Activated T-helper 1 cell treated with Interleukin-2 at 50 U/mL for 16 hours (primary cell): ENCODE measurements around the gene TSPY2.
"Not testable (repeated sequence)": the region's sequence is repeated elsewhere in the genome, so short reads cannot be mapped to it uniquely, and the experiment has no call there.

Experiments
- DNase-seq: peaks from one replicate; pipeline ENCODE4 v3.0.0-alpha.2; 2020; ENCODE audit warnings: low read depth

TSPY2 gene, protein sequence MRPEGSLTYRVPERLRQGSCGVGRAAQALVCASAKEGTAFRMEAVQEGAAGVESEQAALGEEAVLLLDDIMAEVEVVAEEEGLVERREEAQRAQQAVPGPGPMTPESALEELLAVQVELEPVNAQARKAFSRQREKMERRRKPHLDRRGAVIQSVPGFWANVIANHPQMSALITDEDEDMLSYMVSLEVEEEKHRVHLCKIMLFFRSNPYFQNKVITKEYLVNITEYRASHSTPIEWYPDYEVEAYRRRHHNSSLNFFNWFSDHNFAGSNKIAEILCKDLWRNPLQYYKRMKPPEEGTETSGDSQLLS

DNA sequence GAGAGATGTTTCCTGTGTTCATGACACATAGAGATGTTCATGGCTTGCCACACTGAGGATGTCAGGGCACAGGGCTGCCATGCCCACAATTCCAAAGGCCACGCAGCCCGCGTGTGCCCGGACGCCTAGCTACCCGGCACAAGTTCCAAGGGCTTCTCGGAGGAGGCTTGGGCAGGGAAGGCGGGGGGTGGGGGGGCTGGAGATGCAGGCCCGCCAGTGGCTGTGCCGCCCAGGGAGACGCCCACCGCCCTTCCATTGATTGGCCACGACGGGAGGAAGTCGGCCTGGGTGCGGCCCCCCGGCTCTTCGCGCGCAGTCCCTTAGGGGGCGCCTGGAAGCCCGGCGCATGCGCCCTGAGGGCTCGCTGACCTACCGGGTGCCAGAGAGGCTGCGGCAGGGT lies at the start of gene TSPY2:
TSS of gene TSPY2 (plus strand) at position 301 of the 400 bp plus-strand sequence. CDS start at position 347, 46 bp downstream.
- DNase-seq = not testable (repeated sequence)

DNA sequence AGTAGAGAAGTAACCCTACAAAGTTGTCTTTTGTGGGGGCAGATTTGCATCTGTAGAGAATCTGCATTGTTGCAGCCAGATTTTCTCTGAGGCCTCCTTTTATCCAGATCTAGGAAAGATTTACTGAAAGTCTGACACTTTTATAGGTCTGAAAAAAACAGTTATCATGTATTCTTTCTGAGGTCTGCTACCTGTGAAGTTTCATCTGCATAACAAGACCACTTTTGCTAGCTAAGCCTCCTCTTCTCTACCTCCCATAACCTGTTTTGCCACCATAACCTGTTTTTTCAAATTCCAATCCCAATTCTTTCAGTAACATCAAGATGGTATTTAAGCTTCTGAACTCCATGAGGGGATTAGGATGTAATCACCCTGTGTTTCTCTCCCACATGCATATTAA lies 36.5 kb upstream of the TSPY2 start:
- not testable (repeated sequence) for DNase-seq

DNA sequence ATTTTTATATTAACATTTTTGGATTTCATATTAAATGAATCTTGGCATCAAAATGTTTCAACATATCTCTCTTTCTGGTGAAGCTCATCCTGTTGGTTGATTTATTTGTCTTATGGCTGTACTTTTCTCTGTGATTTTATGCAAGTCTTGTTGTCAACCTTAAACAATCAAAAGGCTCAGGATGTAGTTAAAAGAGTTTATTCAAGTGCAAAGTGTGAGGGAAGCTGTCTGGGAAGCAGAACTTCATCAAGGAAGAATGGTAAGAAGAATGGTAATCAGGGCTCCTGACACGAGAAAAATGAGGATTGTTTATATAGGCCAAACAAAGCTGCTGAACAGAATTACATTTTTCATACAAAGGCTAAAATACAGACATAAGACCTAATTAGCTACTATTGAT lies 29.0 kb upstream of the TSPY2 start:
- not testable (repeated sequence) for DNase-seq

DNA sequence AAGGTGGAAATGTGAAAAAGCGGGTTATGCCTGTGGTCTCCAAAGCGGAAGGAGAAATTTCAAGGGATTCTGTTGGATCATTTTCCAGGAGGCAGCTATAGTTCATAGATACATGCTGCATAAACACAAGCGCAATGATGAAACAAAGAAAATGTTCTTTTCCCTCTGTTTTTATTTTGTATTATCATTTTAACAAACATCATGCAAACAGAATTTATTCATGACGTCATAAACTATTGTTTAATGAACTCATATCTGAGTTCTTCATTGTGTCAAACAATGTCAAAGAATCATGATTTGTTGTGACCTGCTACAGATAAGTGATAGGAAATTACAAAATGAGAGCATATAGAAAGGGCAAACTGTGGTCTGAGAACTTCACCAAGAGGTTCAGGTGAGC lies 23.8 kb downstream of the TSPY2 start:
- DNase-seq = not testable (repeated sequence)
